ENCODE results near the gene URGCP. TPM values are rescaled to one million over a fixed set of nuclear protein-coding genes. Genes with fewer than 3 reads are reported as not detected.
A peak's percentile ranks its signal among the peaks of the same experiment; 100 is the strongest.
"Not testable (repeated sequence)": the region's sequence is repeated elsewhere in the genome, so short reads cannot be mapped to it uniquely, and the experiment has no call there.

URGCP gene
- total and polyA plus RNA-seq, 4 donors, result 26.4 to 44.3 (median 35.1) TPM

DNA sequence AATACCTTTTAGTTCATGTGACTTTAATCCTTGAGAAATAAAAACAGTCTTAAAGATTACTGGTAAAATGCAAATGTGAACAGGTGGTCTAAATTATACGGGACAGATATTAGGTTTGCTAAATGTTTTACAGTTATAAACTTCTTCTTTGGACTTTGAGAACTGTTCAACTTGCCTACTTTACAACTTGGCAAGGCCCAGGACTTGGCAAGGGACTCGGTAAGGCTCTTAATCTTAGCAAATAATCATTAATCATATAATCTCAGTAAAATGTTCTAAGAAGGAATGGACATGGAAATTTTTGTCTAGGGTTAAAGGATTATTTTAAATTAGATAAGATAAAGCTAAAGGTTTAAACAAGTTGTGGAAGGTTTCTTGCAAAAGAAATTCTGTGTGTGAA is 15.0 kb upstream of the URGCP start:
- no peak overlapping the region for H3K4me3 ChIP-seq (ENCODE audit: low read depth, low read length)
- WGBS (ENCODE audit: insufficient coverage), result no CpG with 5 or more reads among the region's 2 CpGs

GRCh38 chr7:43915907-43916306 is 9.5 kb upstream of the URGCP start:
- Histone ChIP-seq H3K4me1 (ENCODE audit: control insufficient read depth, insufficient read depth, low read length) (no peaks in the 10 kb centered on the region), H3K9me3 (ENCODE audit: control insufficient read depth, insufficient read depth, low read length) (no peaks in the 10 kb centered on the region), H3K36me3 (ENCODE audit: control insufficient read depth, insufficient read depth, low read length) (peaks cover 13% of the 10 kb centered on the region), H3K27ac (ENCODE audit: low read depth, low read length) (no peak overlapping the region), H3K4me3 (ENCODE audit: low read depth, low read length) (no peak overlapping the region), H3K27me3 (ENCODE audit: control insufficient read depth, insufficient read depth, low read length) (no peaks in the 10 kb centered on the region)
- no peak for DNase-seq (ENCODE audit: low read depth in 4 of 6, low spot score in 6 of 6)
- no CpG with 5 or more reads among the region's 5 CpGs for WGBS (ENCODE audit: insufficient coverage)

More for the DNA sequence above, 15.0 kb upstream of the URGCP start:
- no peak overlapping the region for H3K27ac ChIP-seq (ENCODE audit: low read depth, low read length)
- H3K4me1 ChIP-seq (ENCODE audit: control insufficient read depth, insufficient read depth, low read length), result peaks cover 4% of the 10 kb centered on the region
- H3K36me3 ChIP-seq (ENCODE audit: control insufficient read depth, insufficient read depth, low read length), result peaks cover 13% of the 10 kb centered on the region
- no peak for DNase-seq (ENCODE audit: low read depth in 4 of 6, low spot score in 6 of 6)
- H3K9me3 ChIP-seq (ENCODE audit: control insufficient read depth, insufficient read depth, low read length), result no peaks in the 10 kb centered on the region
- no peaks in the 10 kb centered on the region for H3K27me3 ChIP-seq (ENCODE audit: control insufficient read depth, insufficient read depth, low read length)

DNA sequence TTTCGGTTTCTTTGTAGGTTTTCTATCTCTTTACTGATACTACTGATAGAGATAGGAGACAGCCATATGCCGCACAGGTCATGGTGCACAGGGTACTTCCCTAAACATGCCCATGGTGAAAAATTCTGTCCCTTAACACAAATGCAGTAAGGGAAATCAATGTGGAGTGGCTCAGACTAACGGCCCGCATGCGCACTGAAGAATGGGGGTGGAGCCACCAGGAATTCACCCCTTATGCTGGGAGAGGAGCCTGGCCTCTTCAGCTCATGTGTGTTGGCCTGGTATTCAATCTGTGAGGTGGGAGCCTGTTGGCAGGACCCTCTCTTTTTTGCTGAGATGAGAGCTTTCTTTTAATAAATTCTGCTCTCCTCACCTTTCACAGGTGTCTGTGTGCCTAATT is 8.4 kb upstream of the URGCP start:
- Histone ChIP-seq H3K36me3 (ENCODE audit: control insufficient read depth, insufficient read depth, low read length) (peaks cover 12% of the 10 kb centered on the region), H3K27me3 (ENCODE audit: control insufficient read depth, insufficient read depth, low read length) (no peaks in the 10 kb centered on the region), H3K9me3 (ENCODE audit: control insufficient read depth, insufficient read depth, low read length) (no peaks in the 10 kb centered on the region), H3K4me3 (ENCODE audit: low read depth, low read length) (no peak overlapping the region), H3K27ac (ENCODE audit: low read depth, low read length) (no peak overlapping the region), H3K4me1 (ENCODE audit: control insufficient read depth, insufficient read depth, low read length) (no peaks in the 10 kb centered on the region)
- 86% methylated on average over 3 of the region's 5 CpGs for WGBS (ENCODE audit: insufficient coverage)
- DNase-seq (ENCODE audit: low read depth in 4 of 6, low spot score in 6 of 6), result no peak

DNA sequence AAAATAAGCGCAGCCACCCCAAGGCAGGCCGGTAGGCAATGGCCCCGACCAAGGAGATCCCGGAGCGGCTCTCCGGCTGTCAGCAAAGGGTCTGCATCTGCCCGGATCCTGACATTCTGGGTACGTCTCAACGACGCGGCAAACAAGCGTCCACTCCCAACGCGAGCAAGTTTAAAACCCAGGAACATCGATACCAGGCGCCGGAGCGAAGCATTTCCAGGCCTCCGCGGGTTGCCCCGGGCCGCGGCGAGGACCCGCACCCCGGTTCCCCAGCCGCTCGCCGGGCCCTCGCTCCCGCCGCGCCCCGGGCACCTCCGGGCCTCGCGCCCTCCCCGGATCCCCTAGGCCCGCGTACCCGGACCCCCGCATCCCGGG is 453 bp downstream of the URGCP start:
- Histone ChIP-seq H3K27me3 (ENCODE audit: control insufficient read depth, insufficient read depth, low read length) (no peaks in the 10 kb centered on the region), H3K9me3 (ENCODE audit: control insufficient read depth, insufficient read depth, low read length) (no peaks in the 10 kb centered on the region), H3K4me3 (ENCODE audit: low read depth, low read length) (peak overlapping the region; percentile 48), H3K4me1 (ENCODE audit: control insufficient read depth, insufficient read depth, low read length) (peaks cover 6% of the 10 kb centered on the region), H3K27ac (ENCODE audit: low read depth, low read length) (peak overlapping the region; percentile 79), H3K36me3 (ENCODE audit: control insufficient read depth, insufficient read depth, low read length) (peaks cover 7% of the 10 kb centered on the region)
- peak in 2 of 6 donors; percentile 75 to 79 for DNase-seq (ENCODE audit: low read depth in 4 of 6, low spot score in 6 of 6)
- WGBS (ENCODE audit: insufficient coverage), result under 1% methylated on average over 43 of the region's 43 CpGs

- peak in 2 of 6 donors; percentile 17 to 28 for DNase-seq (ENCODE audit: low read depth in 4 of 6, low spot score in 6 of 6)
- peak overlapping the region; percentile 79 for H3K27ac ChIP-seq (ENCODE audit: low read depth, low read length)
- peak overlapping the region; percentile 48 for H3K4me3 ChIP-seq (ENCODE audit: low read depth, low read length)
- H3K27me3 ChIP-seq (ENCODE audit: control insufficient read depth, insufficient read depth, low read length), result no peaks in the 10 kb centered on the region
- 48% methylated on average over 3 of the region's 8 CpGs for WGBS (ENCODE audit: insufficient coverage)
- no peaks in the 10 kb centered on the region for H3K9me3 ChIP-seq (ENCODE audit: control insufficient read depth, insufficient read depth, low read length)
- H3K4me1 ChIP-seq (ENCODE audit: control insufficient read depth, insufficient read depth, low read length), result peaks cover 6% of the 10 kb centered on the region
- H3K36me3 ChIP-seq (ENCODE audit: control insufficient read depth, insufficient read depth, low read length), result peaks cover 7% of the 10 kb centered on the region
Measured at GRCh38 chr7:43905209-43905946, 1.0 kb downstream of the URGCP start.

DNA sequence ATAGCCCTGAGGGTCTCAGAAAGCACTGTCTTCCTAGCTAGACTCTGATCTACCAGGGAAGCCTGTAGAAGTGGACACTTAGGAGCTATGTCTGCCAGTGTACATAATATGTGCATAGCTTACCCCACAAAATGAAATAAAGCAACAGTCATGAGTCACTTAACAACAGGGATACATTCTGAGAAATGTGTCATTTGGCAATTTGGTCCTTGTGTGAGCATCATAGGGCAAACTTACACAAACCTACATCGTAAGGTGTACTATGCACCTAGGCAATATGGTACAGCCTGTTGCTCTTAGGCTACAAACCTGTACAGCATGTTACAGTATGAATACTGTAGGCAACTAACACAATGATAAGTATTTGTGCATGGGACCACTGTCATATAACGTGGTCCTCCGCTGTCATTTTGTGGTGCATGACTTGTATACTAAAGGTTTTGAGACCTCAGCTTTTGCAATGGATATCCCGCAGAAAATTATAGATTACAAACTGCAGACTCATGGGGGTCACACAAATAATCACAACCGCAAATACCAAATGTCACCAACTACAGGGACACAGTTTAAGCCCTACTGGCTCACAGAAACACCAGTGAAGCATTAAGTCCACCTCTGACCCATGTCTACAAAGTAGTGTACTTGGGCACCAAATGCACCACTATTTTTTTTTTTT is 1.7 kb downstream of the URGCP start:
- Histone ChIP-seq H3K27me3 (ENCODE audit: control insufficient read depth, insufficient read depth, low read length) (no peaks in the 10 kb centered on the region), H3K27ac (ENCODE audit: low read depth, low read length) (no peak overlapping the region), H3K36me3 (ENCODE audit: control insufficient read depth, insufficient read depth, low read length) (peaks cover 7% of the 10 kb centered on the region), H3K9me3 (ENCODE audit: control insufficient read depth, insufficient read depth, low read length) (no peaks in the 10 kb centered on the region), H3K4me1 (ENCODE audit: control insufficient read depth, insufficient read depth, low read length) (peaks cover 6% of the 10 kb centered on the region), H3K4me3 (ENCODE audit: low read depth, low read length) (peak overlapping the region; percentile 48)
- DNase-seq (ENCODE audit: low read depth in 4 of 6, low spot score in 6 of 6), result no peak
- 100% methylated on average over 3 of the region's 5 CpGs for WGBS (ENCODE audit: insufficient coverage)

GRCh38 chr7:43902542-43903054 is 3.8 kb downstream of the URGCP start:
- H3K27me3 ChIP-seq (ENCODE audit: control insufficient read depth, insufficient read depth, low read length), result no peaks in the 10 kb centered on the region

DNA sequence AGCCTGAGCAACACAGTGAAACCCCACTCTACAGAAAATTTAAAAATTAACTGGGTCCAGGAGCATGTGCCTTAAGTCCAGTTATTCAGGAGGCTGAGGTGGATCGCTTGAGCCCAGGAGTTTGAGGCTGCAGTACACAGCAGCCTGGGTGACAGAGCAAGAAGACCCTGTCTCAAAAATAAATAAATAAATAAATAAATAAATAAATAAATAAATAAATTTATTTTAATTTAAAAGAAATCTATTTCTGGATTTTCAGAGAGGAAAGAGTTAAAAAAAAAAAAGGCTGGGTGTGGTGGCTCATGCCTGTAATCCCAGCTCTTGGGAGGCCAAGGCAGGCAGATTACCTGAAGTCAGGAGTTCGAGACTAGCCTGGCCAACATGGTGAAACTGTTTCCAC is 7.8 kb downstream of the URGCP start:
- not testable (repeated sequence) for H3K27me3 ChIP-seq (ENCODE audit: control insufficient read depth, insufficient read depth, low read length); H3K27ac ChIP-seq (ENCODE audit: low read depth, low read length); H3K4me1 ChIP-seq (ENCODE audit: control insufficient read depth, insufficient read depth, low read length); DNase-seq (ENCODE audit: low read depth in 4 of 6, low spot score in 6 of 6); H3K9me3 ChIP-seq (ENCODE audit: control insufficient read depth, insufficient read depth, low read length); H3K36me3 ChIP-seq (ENCODE audit: control insufficient read depth, insufficient read depth, low read length); H3K4me3 ChIP-seq (ENCODE audit: low read depth, low read length)
- 93% methylated on average over 1 of the region's 2 CpGs for WGBS (ENCODE audit: insufficient coverage)

More at GRCh38 chr7:43902542-43903054, 3.8 kb downstream of the URGCP start:
- Histone ChIP-seq H3K4me3 (ENCODE audit: low read depth, low read length) (no peak overlapping the region), H3K27ac (ENCODE audit: low read depth, low read length) (no peak overlapping the region), H3K9me3 (ENCODE audit: control insufficient read depth, insufficient read depth, low read length) (no peaks in the 10 kb centered on the region), H3K4me1 (ENCODE audit: control insufficient read depth, insufficient read depth, low read length) (peaks cover 6% of the 10 kb centered on the region), H3K36me3 (ENCODE audit: control insufficient read depth, insufficient read depth, low read length) (peaks cover 7% of the 10 kb centered on the region)
- no peak for DNase-seq (ENCODE audit: low read depth in 4 of 6, low spot score in 6 of 6)
- no CpG with 5 or more reads among the region's 5 CpGs for WGBS (ENCODE audit: insufficient coverage)

- Histone ChIP-seq H3K4me1 (ENCODE audit: control insufficient read depth, insufficient read depth, low read length) (peaks cover 3% of the 10 kb centered on the region), H3K27me3 (ENCODE audit: control insufficient read depth, insufficient read depth, low read length) (no peaks in the 10 kb centered on the region), H3K4me3 (ENCODE audit: low read depth, low read length) (no peak overlapping the region), H3K9me3 (ENCODE audit: control insufficient read depth, insufficient read depth, low read length) (no peaks in the 10 kb centered on the region), H3K36me3 (ENCODE audit: control insufficient read depth, insufficient read depth, low read length) (no peaks in the 10 kb centered on the region), H3K27ac (ENCODE audit: low read depth, low read length) (no peak overlapping the region)
- 100% methylated on average over 6 of the region's 8 CpGs for WGBS (ENCODE audit: insufficient coverage)
- no peak for DNase-seq (ENCODE audit: low read depth in 4 of 6, low spot score in 6 of 6)
Measured at GRCh38 chr7:43895847-43896415, 10.5 kb downstream of the URGCP start.

Measured in spinal cord (tissue), 10 donors.